HG03025 (cell line): ENCODE measurements around the gene GLB1L.
"Not testable (repeated sequence)": the region's sequence is repeated elsewhere in the genome, so short reads cannot be mapped to it uniquely, and the experiment has no call there.

Source experiments
- ATAC-seq: cut with Tn5 transposase; IDR thresholded peaks from one replicate; pipeline ENCODE4 v1.9.1; 2021; ENCODE audit warnings: mild to moderate bottlenecking, moderate library complexity; ENCODE audit not compliant: unreplicated experiment, low FRiP score

Gene GLB1L

DNA sequence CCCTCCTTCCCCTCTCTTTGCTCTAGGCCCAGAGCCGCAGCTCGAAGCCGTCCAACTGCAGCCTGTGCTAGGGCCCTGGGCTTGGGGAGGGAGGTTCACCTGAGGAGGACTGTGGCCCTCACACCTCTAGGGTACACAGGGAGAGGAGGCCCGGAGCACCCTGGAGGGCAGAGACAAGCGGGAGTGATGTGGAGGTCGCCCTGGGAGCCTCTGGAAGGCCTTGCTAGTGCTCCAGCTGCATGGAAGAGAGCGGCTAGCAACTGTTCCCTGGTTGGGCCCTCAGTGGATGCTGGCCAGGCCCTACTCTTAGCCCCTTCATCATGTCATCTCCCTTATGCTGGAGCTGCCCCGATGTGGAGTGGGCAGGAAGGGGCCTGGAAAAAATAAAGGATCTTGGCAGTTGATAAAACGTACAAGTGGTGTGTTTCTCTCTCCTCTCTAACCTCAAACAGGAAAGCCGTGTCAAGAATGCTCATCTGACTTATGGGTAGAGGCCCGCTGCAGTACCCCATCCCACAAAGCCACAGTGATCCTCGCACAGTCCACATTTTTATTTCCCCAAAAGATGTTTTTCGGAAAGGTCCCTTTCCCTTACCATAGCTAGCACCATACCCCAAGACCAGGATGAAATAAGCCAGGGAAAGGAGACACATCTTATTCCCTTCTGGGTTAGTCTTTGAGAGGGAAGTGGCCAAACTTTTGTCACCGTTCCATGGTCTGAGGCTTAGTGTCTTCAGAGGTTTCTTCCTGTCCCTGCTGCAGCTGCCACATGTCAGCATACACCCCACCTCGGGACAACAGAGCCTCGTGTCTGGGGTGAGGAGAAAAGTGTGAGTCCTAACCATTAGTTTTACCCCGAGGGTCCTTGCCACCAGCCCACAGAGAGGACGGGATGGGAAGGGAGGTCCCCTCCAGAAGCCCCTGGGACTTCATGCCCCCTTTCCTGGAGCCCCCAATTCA lies 35.7 kb downstream of the GLB1L start:
- no peak for ATAC-seq

DNA sequence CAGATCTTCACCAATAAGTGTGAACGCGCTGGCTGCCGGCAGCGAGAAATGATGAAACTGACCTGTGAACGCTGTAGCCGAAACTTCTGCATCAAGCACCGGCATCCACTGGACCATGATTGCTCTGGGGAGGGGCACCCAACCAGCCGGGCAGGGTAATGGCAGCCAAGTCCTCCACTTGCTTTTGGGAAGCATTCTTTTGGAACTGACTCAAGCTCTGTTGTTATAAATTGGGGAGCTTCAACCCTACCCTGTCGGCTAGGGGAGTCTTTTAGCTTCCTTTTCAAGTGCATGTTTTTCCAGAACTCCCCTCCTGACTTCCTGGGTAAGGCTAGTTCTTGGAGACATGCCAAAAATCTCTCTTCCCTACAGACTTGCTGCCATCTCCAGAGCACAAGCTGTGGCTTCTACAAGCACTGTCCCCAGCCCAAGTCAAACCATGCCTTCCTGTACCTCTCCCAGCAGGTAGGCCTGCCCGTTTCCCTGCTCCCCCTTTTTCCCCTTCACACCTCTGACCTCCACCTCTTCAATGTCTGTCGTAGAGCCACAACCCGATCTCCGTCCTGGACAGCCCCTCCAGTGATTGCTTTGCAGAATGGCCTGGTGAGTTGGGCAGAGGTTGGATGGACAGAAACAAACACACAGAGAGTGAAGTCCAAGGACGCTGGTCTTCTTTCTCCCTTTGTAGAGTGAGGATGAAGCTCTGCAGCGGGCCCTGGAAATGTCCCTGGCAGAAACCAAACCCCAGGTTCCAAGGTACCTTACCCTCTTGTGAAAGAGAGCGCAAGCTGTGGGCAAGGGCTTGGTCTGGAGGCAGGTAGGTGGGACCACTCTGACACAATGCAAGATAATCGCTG lies 37.1 kb downstream of the GLB1L start:
- ATAC-seq = no peak

DNA sequence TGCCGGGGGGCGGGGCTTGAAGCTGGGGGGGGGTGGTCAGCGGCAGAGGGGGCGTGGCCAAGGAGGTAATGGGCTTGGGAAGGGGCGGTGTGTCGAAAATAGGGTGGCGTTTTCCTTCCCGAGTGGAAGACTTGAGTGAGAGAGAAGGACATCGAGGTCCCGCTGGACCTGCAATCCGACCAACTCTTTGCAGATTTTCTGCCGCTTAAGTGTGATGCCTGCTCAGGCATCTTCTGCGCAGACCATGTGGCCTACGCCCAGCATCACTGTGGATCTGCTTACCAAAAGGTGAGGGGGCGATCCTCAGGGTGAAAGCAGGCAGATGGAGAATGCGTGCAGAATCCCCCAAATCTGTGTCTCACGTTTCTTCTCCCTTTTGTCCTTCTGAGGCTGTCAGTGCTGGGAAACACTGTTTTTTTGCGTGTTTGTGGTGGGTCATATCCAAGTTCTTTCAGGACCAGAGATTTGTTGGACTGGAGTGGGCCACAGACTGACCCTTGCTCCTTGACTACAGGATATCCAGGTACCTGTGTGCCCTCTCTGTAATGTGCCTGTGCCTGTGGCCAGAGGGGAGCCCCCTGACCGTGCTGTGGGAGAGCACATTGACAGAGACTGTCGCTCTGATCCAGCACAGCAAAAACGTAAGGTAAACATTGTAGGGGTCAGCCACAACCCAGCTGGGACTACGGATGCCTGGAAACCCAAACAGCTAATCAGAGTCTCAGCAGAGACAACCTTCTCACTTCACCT lies 37.9 kb downstream of the GLB1L start:
- no peak for ATAC-seq

DNA sequence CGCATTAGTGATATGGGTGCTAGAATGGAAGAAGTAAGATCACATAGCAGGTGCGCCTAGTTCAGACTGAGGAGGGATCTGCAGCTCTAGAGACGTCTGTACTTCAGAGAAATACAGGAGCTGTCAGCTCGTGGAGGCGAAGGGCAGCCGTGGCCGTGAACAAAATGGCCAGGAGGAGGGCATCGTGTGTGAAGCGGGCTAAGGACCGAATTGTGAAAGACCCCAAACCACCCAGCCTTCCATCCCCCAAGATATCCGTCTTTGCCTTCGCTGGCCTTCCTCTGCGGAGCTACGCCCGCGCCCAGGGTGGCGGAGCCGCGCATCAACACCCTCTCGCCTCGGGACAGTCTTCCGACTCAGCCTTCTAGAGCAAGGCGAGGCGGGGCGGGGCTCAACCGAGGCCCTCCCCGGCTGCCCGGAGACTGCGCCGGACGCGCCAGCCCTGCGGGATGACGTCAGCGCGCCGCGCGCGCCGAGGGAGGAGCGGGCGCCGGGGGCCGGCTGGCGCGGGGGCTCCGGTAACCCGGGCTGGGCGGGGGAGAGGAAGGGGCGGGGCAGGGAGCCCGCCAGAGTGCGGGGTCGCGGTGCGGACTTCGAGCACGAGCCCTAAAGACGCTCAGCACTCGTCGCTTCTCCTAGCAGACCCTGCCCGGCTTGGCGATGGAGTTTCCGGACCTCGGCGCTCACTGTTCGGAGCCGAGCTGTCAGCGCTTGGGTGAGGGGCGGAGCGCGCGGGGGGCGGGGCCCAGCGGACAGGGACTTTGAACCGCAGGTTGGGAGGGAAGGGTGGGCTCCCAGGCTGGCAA lies 38.7 kb downstream of the GLB1L start, which contains the start of gene ZFAND2B:
Gene ZFAND2B (plus strand): TSS at position 455 of the 806 bp plus-strand sequence. CDS start 206 bp downstream, at position 661.
- ATAC-seq = peak; percentile 94

DNA sequence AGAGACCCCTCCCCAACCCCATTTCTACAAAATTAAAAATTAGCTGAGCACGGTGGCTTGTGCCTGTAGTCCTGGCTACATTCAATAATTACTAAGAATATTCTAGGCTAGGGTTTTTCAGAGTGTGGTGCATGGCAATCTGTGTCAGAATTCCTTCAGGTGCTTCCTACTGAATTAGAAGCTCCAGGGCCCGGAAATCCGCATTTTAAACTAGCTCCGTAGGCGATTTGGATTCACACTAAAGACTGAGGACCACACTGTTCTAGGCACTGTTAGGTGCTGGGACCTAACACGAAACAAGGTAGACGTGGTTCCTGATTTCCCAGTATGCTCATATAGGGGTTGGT lies 39.3 kb downstream of the GLB1L start:
- ATAC-seq = no peak

DNA sequence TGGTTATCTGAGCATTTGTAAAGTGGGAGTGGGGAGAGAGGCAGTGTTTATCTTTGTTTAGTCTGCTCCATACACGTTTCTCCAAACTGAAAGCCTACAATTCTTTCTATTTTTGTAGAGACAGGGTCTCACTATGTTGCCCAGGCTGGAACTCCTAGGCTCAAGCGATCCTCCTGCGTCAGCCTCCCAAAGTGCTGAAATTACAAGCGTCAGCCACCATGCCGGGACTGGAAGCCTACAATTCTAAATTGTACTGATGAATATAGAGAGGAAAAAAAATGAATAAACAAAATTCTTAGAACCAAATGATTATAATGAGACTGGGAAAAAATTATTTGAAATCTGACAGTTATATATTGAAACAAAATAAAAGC lies 40.1 kb downstream of the GLB1L start:
- no peak for ATAC-seq

DNA sequence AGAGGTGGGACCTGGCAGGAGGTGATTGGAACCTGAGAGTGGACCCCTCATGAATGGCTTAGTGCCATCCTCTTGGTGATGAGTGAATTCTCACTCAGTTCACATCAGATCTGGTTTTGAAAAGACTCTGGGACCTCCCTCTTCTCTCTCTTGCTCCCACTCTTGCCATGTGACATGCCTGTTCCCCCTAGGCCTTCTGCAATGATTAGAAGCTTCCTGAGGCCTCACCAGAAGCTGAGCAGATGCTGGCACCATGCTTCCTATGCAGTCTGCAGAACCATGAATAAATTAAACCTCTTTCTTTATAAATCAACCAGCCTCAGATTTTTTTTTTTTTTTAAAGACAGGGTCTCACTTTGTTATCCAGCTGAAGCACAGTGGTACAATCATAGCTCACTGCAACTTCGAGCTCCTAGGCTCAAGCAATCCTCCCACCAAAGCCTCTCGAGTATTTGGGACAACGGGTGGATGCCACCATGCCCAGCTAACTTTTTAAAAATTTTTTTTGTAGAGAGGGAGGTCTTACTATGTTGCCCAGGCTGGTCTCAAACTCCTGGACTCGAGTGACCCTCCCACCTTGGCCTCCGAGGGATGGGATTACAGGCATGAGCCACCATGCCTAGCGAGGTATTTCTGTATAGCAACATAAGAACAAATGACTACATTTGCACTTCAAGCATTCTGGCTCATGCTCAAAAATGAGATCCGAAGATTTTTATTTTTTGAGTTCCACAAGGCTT lies 40.6 kb downstream of the GLB1L start:
- ATAC-seq = no peak

DNA sequence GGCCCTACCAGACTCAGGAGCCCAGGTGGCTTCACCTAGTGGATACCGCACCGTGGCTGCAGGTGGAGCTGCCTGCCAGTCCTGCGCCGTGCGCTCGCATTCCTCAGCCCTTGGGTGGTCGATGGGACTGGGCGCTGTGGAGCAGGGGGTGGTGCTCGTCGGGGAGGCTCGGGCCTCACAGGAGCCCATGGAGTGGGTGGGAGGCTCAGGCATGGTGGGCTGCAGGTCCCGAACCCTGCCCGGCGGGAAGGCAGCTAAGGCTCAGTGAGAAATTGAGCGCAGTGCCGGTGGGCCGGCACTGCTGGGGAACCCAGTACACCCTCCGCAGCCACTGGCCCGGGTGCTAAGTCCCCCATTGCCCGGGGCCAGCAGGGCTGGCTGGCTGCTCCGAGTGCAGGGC lies 43.9 kb downstream of the GLB1L start:
- not testable (repeated sequence) for ATAC-seq

DNA sequence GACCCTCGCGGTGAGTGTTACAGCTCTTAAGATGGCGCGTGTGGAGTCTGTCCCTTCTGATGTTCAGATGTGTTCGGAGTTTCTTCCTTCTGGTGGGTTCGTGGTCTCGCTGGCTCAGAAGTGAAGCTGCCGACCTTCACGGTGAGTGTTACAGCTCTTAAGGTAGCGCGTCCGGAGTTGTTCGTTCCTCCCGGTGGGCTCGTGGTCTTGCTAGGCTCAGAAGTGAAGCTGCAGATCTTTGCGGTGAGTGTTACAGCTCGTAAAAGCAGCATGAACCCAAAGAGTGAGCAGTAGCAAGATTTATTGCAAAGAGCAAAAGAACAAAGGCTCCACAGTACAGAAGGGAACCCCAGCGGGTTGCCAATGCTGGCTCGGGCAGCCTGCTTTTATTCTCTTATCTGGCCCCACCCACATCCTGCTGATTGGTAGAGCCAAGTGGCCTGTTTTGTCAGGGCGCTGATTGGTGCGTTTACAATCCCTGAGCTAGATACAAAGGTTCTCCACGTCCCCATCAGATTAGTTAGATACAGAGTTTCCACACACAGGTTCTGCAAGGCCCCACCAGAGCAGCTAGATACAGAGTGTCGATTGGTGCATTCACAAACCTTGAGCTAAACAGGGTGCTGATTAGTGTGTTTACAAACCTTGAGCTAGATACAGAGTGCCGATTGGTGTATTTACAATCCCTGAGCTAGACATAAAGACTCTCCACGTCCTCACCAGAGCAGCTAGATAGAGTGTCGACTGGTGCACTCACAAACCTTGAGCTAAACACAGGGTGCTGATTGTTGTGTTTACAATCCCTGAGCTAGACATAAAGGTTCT lies 44.5 kb downstream of the GLB1L start:
- not testable (repeated sequence) for ATAC-seq

DNA sequence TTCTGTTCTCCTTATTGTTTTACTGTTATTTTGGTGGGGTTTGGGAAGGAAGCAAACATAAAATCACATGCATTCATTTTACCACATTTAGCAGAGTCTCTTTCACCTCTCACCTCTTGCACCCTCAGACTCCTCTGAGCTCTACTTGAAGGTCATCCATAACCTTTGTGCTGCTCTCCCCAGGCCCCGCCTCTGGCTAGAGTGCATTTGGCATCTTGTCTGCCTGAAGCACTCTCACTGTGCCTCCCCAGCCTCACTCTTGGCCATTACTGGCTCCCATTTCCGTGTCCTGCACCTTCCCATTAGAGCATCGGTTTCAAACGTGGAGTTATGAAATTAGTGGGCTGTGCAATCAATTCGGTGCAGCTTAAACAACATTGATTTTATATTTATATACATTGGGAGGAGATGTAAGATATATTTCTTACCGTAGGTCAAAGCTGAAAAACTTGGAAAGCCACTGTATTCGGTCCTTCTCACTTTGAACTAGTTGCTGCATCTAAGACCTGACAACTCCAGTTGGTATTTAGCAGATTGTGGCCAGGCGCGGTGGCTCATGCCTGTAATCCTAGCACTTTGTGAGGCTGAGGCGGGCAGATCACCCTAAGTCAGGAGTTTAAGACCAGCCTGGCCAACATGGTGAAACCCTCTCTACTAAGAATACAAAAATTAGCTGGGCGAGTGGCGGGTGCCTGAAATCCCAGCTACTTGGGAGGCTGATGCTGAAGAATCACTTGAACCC lies 45.6 kb downstream of the GLB1L start:
- no peak for ATAC-seq

DNA sequence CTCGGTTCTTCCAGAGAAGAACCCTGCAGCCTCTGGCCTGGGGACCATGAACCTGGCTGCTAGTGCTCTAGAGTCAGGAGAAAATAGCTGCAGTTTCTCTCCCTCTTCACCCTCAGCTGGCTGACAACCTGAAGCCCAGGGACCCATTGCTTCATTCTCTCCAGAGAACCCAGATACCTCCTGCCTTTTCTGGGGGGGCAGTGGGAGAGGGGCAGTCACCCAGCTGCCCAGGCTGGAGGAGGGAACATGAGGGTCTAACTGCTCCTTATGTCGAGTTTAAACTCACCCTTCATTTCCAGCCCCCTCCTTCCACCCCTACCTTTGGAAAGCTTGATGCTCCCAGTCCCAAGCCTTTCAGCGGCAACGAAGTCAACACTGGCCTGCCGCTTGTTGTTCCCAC lies 46.3 kb downstream of the GLB1L start:
- ATAC-seq = no peak

DNA sequence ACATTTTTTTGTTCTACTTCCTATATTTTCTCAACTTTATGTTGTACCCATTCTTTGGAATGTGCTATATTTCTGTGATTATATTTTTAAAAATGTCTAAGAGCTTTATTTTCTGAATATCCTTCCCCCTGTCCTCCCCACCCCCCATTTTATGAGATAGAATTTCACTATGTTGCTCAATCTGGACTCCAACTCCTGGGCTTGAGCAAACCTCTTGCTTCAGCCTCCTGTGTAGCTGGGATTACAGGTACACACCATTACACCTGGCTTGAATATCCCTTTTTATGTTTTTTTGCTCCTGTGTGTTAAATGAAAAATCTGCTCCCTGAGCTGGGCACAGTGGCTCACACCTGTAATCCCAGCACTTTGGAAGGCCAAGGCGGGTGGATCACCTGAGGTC lies 47.9 kb downstream of the GLB1L start:
- ATAC-seq = no peak

DNA sequence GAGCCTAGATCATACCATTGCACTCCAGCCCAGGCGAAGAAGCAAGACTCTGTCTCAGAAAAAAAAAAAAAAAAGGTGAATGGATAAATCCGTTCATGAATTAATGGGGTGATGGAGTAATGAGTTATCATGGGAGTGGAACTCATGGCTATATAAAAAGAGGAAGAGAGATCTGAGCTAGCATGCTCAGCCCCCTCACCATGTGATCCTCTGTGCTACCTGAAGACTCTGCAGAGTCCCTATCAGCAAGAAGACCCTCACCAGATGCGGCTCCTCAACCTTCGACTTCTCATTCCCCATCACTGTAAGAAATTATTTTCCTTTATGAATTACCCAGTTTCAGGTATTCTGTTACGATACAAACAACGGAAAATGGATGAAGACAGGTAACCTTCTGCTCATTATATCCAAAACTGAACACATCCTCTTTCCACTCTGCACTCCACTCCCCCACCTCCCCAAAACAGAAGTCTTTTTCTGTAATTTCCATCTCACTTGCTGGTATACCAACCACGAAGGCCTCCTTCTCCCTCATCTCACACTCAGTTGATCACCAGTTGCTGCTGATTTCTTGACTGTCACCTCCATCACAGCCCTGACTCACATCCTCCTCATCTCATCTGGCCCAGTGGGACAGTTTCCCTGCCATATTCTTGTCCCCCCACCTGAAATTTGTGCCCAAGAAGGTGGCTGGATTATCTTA lies 58.3 kb downstream of the GLB1L start:
- no peak for ATAC-seq
